ENCODE results near the gene LYPD6. TPM values are rescaled to one million over a fixed set of nuclear protein-coding genes. Genes with fewer than 3 reads are reported as not detected.
"Not testable (repeated sequence)": the region's sequence is repeated elsewhere in the genome, so short reads cannot be mapped to it uniquely, and the experiment has no call there.

Gene LYPD6
- total RNA-seq, 2 experiments from 2014 or later, result not detected

- no peak overlapping the region for H3K27ac Mint-ChIP-seq
- H3K27me3 Mint-ChIP-seq, result peaks cover under 1% of the 10 kb centered on the region
- no peaks in the 10 kb centered on the region for H3K9me3 Mint-ChIP-seq
- DNase-seq, result no peak
- no peaks in the 10 kb centered on the region for H3K36me3 Mint-ChIP-seq
- CTCF ChIA-PET, result interaction anchor here (0.6 kb wide), 1 partner anchor 30 kb away, joined by 4 read pairs; no protein-coding TSS in a partner anchor
- POLR2A ChIA-PET, result no interaction called here
- no peak overlapping the region for H3K4me3 Mint-ChIP-seq
- no peaks in the 10 kb centered on the region for H3K4me1 Mint-ChIP-seq (ENCODE audit: low read depth)
- intact Hi-C loops (cut with micrococcal nuclease), result no loop called here
These were observed 142.0 kb downstream of the LYPD6 start for GRCh38 chr2:149472413-149472812.

- Mint-ChIP-seq H3K9me3 (no peaks in the 10 kb centered on the region), H3K27ac (no peak overlapping the region), H3K27me3 (no peaks in the 10 kb centered on the region), H3K4me3 (no peak overlapping the region), H3K36me3 (no peaks in the 10 kb centered on the region), H3K4me1 (ENCODE audit: low read depth) (no peaks in the 10 kb centered on the region)
- POLR2A ChIA-PET, result no interaction called here
- CTCF ChIA-PET, result no interaction called here
- intact Hi-C loops (cut with micrococcal nuclease), result no loop called here
- DNase-seq, result no peak
These were observed 142.7 kb downstream of the LYPD6 start for GRCh38 chr2:149473068-149473467.

DNA sequence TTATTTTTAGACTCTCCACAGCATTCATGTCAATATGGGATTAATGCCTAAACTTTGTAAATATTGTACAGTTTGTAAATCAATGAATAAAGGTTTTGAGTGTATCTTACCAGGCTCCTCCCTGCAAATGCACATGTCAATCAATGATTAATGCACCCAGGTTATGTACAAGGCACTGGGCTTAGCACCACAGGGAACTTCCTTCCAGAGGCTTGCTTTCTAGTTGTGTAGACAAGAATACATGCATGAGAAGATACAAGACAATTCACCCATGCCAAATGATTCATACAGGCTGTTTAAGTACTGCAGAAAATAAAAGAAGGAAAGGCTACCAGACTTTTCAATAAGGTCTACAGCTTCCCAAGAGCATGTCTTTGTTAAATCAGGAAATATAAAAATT, 143.1 kb downstream of the LYPD6 start:
- Mint-ChIP-seq H3K4me3 (no peak overlapping the region), H3K36me3 (no peaks in the 10 kb centered on the region), H3K27ac (no peak overlapping the region), H3K4me1 (ENCODE audit: low read depth) (no peaks in the 10 kb centered on the region), H3K9me3 (no peaks in the 10 kb centered on the region), H3K27me3 (no peaks in the 10 kb centered on the region)
- CTCF ChIA-PET, result no interaction called here
- DNase-seq, result no peak
- POLR2A ChIA-PET, result no interaction called here
- intact Hi-C loops (cut with micrococcal nuclease), result no loop called here

DNA sequence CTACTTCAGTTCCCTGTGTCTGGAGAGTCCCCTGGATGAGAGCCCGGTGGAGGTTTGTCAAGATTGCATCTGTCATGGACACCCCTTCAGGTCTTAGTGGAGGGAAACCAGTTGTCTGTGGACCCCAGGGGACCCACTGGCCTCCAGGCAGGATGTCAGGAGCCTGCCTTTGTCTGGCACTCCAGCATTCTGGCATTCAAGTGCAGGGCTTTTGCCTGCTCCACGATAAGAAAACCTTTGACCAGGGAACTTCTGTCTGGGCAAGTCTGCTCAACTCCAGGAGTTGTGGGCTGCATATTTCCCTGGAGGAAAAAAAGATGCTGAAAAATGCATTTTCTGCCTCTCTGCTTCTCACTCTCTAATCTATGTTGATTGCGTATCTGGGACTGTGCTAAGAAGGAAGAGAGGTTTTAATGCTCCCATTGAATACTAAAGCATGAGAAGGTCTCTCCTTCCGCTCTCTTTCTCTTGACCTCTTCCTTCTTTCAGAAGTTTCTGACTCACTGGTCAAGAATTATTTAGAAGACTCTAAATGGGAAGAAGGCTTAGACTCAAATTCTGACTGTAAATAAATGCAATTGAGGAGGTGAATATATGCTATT, 152.7 kb downstream of the LYPD6 start:
- H3K9me3 Mint-ChIP-seq, result no peaks in the 10 kb centered on the region
- no peaks in the 10 kb centered on the region for H3K36me3 Mint-ChIP-seq
- H3K27me3 Mint-ChIP-seq, result peaks cover 9% of the 10 kb centered on the region
- no peaks in the 10 kb centered on the region for H3K4me1 Mint-ChIP-seq (ENCODE audit: low read depth)
- H3K4me3 Mint-ChIP-seq, result no peak overlapping the region
- CTCF ChIA-PET, result no interaction called here
- intact Hi-C loops (cut with micrococcal nuclease), result no loop called here
- no peak for DNase-seq
- no peak overlapping the region for H3K27ac Mint-ChIP-seq
- POLR2A ChIA-PET, result no interaction called here

DNA sequence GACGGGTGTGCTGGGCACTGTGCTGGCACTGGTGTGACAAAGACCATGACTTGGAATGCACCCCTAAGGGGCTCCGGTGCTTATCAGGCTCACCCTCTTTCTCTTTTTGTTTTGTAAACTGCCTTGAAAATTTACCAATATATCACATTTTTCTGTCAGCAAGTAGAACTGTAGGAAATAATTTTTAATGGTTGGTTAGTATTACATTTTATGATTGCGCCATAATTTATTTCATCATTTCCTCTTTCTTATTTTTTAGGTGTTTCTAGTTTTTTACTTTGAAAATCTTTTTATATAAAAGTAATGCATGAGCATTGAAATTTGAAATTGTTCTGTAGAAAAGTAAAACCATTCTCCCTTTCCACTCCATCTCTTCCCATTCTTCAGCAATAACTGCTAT, 156.3 kb downstream of the LYPD6 start:
- intact Hi-C loops (cut with micrococcal nuclease), result no loop called here
- Mint-ChIP-seq H3K27me3 (peaks cover 10% of the 10 kb centered on the region), H3K9me3 (no peaks in the 10 kb centered on the region), H3K4me1 (ENCODE audit: low read depth) (no peaks in the 10 kb centered on the region), H3K4me3 (no peak overlapping the region), H3K27ac (no peak overlapping the region), H3K36me3 (no peaks in the 10 kb centered on the region)
- ChIA-PET CTCF (no interaction called here), POLR2A (no interaction called here)
- no peak for DNase-seq

GRCh38 chr2:149487189-149487588, 156.8 kb downstream of the LYPD6 start:
- no peak for DNase-seq
- Mint-ChIP-seq H3K4me1 (ENCODE audit: low read depth) (no peaks in the 10 kb centered on the region), H3K9me3 (no peaks in the 10 kb centered on the region), H3K27me3 (peaks cover 10% of the 10 kb centered on the region), H3K4me3 (no peak overlapping the region), H3K27ac (no peak overlapping the region), H3K36me3 (no peaks in the 10 kb centered on the region)
- CTCF ChIA-PET, result no interaction called here
- intact Hi-C loops (cut with micrococcal nuclease), result no loop called here
- POLR2A ChIA-PET, result no interaction called here

DNA sequence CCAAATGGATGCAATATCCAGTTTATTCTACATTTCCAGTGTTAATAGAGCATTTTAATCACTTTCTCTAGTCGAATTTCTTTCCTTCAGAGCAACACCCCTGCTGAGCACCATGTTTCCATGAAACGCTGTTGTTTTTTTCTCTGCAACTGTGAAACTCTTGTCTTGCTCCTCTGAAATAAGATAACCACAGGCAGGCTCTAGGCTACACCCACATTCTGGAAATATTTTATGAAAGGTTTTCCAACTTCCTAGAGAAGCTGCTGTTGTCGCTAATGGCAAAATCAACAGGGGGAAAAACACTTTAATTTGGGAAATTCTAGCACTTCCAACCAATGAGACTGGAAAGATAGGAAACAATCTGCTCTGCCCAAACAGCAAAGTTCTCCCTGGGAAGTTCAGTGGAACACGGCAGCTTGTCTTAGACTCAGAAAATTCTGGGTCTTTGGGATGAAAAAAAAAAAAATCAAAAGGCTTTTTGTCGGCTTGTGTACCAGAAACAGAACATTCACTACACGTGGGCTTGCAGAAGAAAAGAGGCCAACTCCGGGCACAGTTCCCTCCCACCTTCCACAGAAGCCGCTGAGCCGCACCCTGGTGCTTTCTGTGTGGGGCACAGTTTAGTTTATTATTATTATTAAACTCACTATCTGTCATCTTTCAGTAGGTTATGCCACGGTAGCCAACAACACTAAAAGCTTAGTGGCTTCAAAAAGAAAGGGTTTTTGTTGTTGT, 158.5 kb downstream of the LYPD6 start:
- no peak for DNase-seq
- Mint-ChIP-seq H3K36me3 (no peaks in the 10 kb centered on the region), H3K27me3 (peaks cover 19% of the 10 kb centered on the region), H3K4me3 (no peak overlapping the region), H3K4me1 (ENCODE audit: low read depth) (no peaks in the 10 kb centered on the region), H3K9me3 (no peaks in the 10 kb centered on the region), H3K27ac (no peak overlapping the region)
- ChIA-PET POLR2A (no interaction called here), CTCF (no interaction called here)
- intact Hi-C loops (cut with micrococcal nuclease), result no loop called here

- Mint-ChIP-seq H3K27ac (no peak overlapping the region), H3K9me3 (no peaks in the 10 kb centered on the region), H3K36me3 (no peaks in the 10 kb centered on the region), H3K4me3 (no peak overlapping the region), H3K4me1 (ENCODE audit: low read depth) (no peaks in the 10 kb centered on the region), H3K27me3 (peaks cover 19% of the 10 kb centered on the region)
- DNase-seq, result no peak
- ChIA-PET POLR2A (no interaction called here), CTCF (no interaction called here)
- intact Hi-C loops (cut with micrococcal nuclease), result no loop called here
These were observed 159.1 kb downstream of the LYPD6 start for GRCh38 chr2:149489452-149489851.

DNA sequence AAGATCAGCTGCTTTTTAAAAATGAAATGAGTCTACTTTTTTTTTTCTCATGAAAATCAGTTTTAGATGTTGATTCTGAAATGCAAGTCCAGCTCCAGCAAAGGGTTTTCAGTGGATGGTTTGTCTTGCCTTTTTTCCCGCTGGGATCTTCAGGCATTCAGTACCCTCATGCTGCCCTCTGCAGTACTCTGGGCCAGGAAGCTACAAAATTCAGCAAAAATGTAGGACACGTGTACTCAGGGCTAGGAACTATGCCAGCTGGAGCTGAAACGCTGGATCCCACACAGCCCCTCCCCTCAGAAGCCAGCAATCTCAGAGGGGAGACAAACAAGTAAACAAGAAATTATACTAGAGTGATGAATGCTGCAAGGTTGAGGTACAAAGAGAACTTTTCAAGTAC, 159.9 kb downstream of the LYPD6 start:
- ChIA-PET POLR2A (no interaction called here), CTCF (no interaction called here)
- peaks cover 19% of the 10 kb centered on the region for H3K27me3 Mint-ChIP-seq
- intact Hi-C loops (cut with micrococcal nuclease), result no loop called here
- no peaks in the 10 kb centered on the region for H3K36me3 Mint-ChIP-seq
- H3K4me1 Mint-ChIP-seq (ENCODE audit: low read depth), result no peaks in the 10 kb centered on the region
- DNase-seq, result no peak
- no peak overlapping the region for H3K4me3 Mint-ChIP-seq
- H3K27ac Mint-ChIP-seq, result no peak overlapping the region
- H3K9me3 Mint-ChIP-seq, result peaks cover 2% of the 10 kb centered on the region

- Mint-ChIP-seq H3K27ac (no peak overlapping the region), H3K4me1 (ENCODE audit: low read depth) (no peaks in the 10 kb centered on the region), H3K36me3 (no peaks in the 10 kb centered on the region), H3K27me3 (peaks cover 23% of the 10 kb centered on the region), H3K4me3 (no peak overlapping the region), H3K9me3 (peaks cover 12% of the 10 kb centered on the region)
- ChIA-PET POLR2A (no interaction called here), CTCF (no interaction called here)
- intact Hi-C loops (cut with micrococcal nuclease), result no loop called here
- DNase-seq, result no peak
These were observed 162.5 kb downstream of the LYPD6 start for GRCh38 chr2:149492923-149493322.

- CTCF ChIA-PET; POLR2A ChIA-PET; H3K27ac Mint-ChIP-seq; H3K4me1 Mint-ChIP-seq (ENCODE audit: low read depth); intact Hi-C loops (cut with micrococcal nuclease); H3K4me3 Mint-ChIP-seq; H3K36me3 Mint-ChIP-seq; DNase-seq: not testable (repeated sequence)
- H3K9me3 Mint-ChIP-seq, result peaks cover 12% of the 10 kb centered on the region
- peaks cover 15% of the 10 kb centered on the region for H3K27me3 Mint-ChIP-seq
These were observed 168.8 kb downstream of the LYPD6 start for GRCh38 chr2:149499204-149499603.

- H3K9me3 Mint-ChIP-seq; POLR2A ChIA-PET; H3K27ac Mint-ChIP-seq; CTCF ChIA-PET; H3K4me3 Mint-ChIP-seq; DNase-seq; H3K36me3 Mint-ChIP-seq; intact Hi-C loops (cut with micrococcal nuclease); H3K4me1 Mint-ChIP-seq (ENCODE audit: low read depth): not testable (repeated sequence)
- peaks cover 21% of the 10 kb centered on the region for H3K27me3 Mint-ChIP-seq
These were observed 176.4 kb downstream of the LYPD6 start for GRCh38 chr2:149506808-149507207.

DNA sequence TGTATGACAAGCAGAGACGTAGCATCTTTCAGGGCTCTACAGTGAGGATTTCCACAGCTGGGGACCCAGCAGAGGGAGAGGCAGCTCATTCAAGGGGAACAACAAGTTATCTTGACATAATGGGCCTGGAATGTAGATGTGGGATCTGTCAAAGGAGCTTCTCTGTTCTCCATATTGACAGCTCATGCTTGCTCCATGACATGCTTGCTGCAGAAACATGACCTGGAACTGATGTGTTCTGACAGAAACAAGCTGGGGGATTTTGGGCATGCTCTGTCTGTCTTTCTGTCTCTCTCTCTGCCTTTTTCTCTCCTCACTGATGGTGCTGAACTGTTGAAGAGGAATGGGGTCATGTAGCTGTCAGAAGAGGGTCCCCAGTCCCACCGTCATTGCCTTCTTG, 177.6 kb downstream of the LYPD6 start:
- ChIA-PET CTCF (interaction anchor here (1.0 kb wide), 1 partner anchor 28 kb away, joined by 3 read pairs; no protein-coding TSS in a partner anchor), POLR2A (no interaction called here)
- no peaks in the 10 kb centered on the region for H3K9me3 Mint-ChIP-seq
- no peaks in the 10 kb centered on the region for H3K36me3 Mint-ChIP-seq
- H3K27me3 Mint-ChIP-seq, result peaks cover 24% of the 10 kb centered on the region
- H3K4me1 Mint-ChIP-seq (ENCODE audit: low read depth), result no peaks in the 10 kb centered on the region
- no peak for DNase-seq
- intact Hi-C loops (cut with micrococcal nuclease), result no loop called here
- no peak overlapping the region for H3K4me3 Mint-ChIP-seq
- H3K27ac Mint-ChIP-seq, result no peak overlapping the region

Data from activated CD4-positive, alpha-beta memory T cell treated with anti-CD3 and anti-CD28 coated beads for 36 hours (primary cell).